ENCODE measurements around the gene GALNT2. TPM values are rescaled to one million over a fixed set of nuclear protein-coding genes. Genes with fewer than 3 reads are reported as not detected.
A peak's percentile ranks its signal among the peaks of the same experiment; 100 is the strongest.

Gene GALNT2
- polyA plus RNA-seq, 3 donors, result 19.6 to 25.6 (median 23.4) TPM

DNA sequence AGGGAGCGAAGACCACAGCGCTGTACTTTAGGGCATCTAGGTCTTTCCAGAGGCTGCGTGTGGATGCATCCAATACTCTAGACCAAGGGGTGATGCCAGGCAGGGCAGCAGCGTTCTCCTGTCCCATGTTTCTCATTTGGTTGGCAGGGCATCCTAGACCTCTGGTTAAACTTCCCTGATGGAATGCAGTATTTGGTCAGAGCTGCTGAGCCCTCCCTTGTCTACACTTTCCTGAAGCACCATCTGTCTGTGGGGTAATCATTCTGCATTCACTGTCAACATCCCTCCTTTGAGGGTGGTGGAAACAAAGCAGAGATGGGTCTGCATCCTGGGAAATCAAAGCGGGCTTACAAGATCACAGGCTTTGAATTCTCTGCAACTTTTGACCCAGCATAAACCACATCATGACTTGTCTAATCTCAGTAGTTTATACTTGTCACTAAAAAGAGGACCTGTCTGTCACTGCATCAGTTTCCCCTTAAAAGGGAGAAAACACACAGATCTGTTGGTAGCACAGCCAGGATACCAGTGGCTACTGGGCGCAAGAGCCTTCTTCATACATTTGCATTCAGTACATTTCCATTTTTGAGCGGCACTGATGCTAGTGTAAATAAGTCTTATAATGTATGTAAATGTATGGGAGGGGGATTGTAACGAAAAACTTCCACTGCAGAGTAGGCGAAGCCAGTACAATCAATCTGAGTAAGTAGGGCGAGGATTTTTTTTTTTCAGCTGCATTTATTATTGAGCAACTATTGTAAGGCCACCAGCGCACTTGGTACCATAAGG is 106.3 kb downstream of the GALNT2 start:
- Mint-ChIP-seq H3K4me3 (no peak overlapping the region), H3K9me3 (no peaks in the 10 kb centered on the region), H3K27me3 (ENCODE audit: low read depth in 3 of 3) (no peaks in the 10 kb centered on the region), H3K27ac (no peak overlapping the region), H3K4me1 (peaks cover 40% of the 10 kb centered on the region), H3K36me3 (peaks cover 7 to 12% of the 10 kb centered on the region in 2 donors)
- intact Hi-C loops (cut with micrococcal nuclease), result no loop called here
- H3K4me2 ChIP-seq (replicated peaks; ENCODE audit: extremely low read depth, low read length, poor library complexity, severe bottlenecking), result no peak overlapping the region
- H3K79me2 ChIP-seq (ENCODE audit: insufficient read depth, low read length), result peaks cover 77% of the 10 kb centered on the region
- TF ChIP-seq, protein P1, sequence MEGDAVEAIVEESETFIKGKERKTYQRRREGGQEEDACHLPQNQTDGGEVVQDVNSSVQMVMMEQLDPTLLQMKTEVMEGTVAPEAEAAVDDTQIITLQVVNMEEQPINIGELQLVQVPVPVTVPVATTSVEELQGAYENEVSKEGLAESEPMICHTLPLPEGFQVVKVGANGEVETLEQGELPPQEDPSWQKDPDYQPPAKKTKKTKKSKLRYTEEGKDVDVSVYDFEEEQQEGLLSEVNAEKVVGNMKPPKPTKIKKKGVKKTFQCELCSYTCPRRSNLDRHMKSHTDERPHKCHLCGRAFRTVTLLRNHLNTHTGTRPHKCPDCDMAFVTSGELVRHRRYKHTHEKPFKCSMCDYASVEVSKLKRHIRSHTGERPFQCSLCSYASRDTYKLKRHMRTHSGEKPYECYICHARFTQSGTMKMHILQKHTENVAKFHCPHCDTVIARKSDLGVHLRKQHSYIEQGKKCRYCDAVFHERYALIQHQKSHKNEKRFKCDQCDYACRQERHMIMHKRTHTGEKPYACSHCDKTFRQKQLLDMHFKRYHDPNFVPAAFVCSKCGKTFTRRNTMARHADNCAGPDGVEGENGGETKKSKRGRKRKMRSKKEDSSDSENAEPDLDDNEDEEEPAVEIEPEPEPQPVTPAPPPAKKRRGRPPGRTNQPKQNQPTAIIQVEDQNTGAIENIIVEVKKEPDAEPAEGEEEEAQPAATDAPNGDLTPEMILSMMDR (IDR thresholded peaks at IDR 0.05), result no peak
- H3K9ac ChIP-seq (ENCODE audit: insufficient read depth, low read length, poor library complexity, severe bottlenecking), result no peak overlapping the region
- peaks cover 0 to 7% of the 10 kb centered on the region in 2 donors for H3K36me3 ChIP-seq (replicated peaks in 1 of 2; ENCODE audit: control insufficient read depth in 1 of 2, insufficient read depth in 2 of 2, low read length in 2 of 2)
- H4K20me1 ChIP-seq (ENCODE audit: insufficient read depth, low read length), result peaks cover 19% of the 10 kb centered on the region
- peaks cover 15 to 26% of the 10 kb centered on the region in 2 donors for H3K4me1 ChIP-seq (ENCODE audit: control insufficient read depth in 1 of 2, insufficient read depth in 2 of 2, low read length in 2 of 2)
- no peak for DNase-seq
- no peaks in the 10 kb centered on the region for H3K27me3 ChIP-seq (ENCODE audit: control insufficient read depth in 2 of 2, insufficient read depth in 2 of 2, low read length in 2 of 2)
- no peaks in the 10 kb centered on the region for H3K9me3 ChIP-seq (replicated peaks in 1 of 2; ENCODE audit: control insufficient read depth in 1 of 2, insufficient read depth in 1 of 2, low read length in 2 of 2)
- H2AFZ ChIP-seq (ENCODE audit: insufficient read depth, low read depth, low read length, poor library complexity, severe bottlenecking), result no peak overlapping the region
- H3K27ac ChIP-seq (ENCODE audit: low read depth in 1 of 2, low read length in 2 of 2), result no peak overlapping the region
- WGBS (ENCODE audit: insufficient coverage), result 92% methylated on average over 6 of the region's 11 CpGs
- H3K4me3 ChIP-seq (replicated peaks in 1 of 3; ENCODE audit: low read depth in 2 of 3, low read length in 3 of 3), result no peak overlapping the region

DNA sequence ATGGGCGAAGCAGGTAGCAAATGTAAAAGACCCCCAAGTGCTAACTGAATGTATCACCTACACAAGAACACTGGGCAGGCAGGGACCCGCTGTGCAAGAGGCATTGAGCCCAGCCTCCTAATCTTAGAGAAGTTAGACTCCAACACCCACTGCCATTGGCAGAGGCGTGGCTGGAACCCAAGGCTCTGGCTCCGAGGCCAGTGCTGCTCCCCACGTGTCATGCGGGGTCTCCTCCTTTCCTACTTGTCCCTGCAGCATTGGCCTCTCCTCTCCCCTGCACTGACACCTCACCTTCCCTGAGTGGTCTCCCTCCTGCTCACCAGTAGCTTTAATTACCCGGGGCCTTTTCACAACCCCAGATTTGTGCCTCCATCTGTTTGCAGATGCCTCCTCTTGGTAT is 107.0 kb downstream of the GALNT2 start:
- Histone ChIP-seq H3K4me2 (replicated peaks; ENCODE audit: extremely low read depth, low read length, poor library complexity, severe bottlenecking) (no peak overlapping the region), H3K4me3 (replicated peaks in 1 of 3; ENCODE audit: low read depth in 2 of 3, low read length in 3 of 3) (no peak overlapping the region), H3K27ac (ENCODE audit: low read depth in 1 of 2, low read length in 2 of 2) (no peak overlapping the region), H3K79me2 (ENCODE audit: insufficient read depth, low read length) (peaks cover 70% of the 10 kb centered on the region), H2AFZ (ENCODE audit: insufficient read depth, low read depth, low read length, poor library complexity, severe bottlenecking) (no peak overlapping the region), H3K9ac (ENCODE audit: insufficient read depth, low read length, poor library complexity, severe bottlenecking) (no peak overlapping the region), H3K9me3 (replicated peaks in 1 of 2; ENCODE audit: control insufficient read depth in 1 of 2, insufficient read depth in 1 of 2, low read length in 2 of 2) (no peaks in the 10 kb centered on the region), H3K27me3 (ENCODE audit: control insufficient read depth in 2 of 2, insufficient read depth in 2 of 2, low read length in 2 of 2) (no peaks in the 10 kb centered on the region), H3K36me3 (replicated peaks in 1 of 2; ENCODE audit: control insufficient read depth in 1 of 2, insufficient read depth in 2 of 2, low read length in 2 of 2) (peaks cover 2 to 11% of the 10 kb centered on the region in 2 donors), H4K20me1 (ENCODE audit: insufficient read depth, low read length) (peaks cover 19% of the 10 kb centered on the region), H3K4me1 (ENCODE audit: control insufficient read depth in 1 of 2, insufficient read depth in 2 of 2, low read length in 2 of 2) (peaks cover 15 to 25% of the 10 kb centered on the region in 2 donors)
- H3K27me3 Mint-ChIP-seq (ENCODE audit: low read depth in 3 of 3), result no peaks in the 10 kb centered on the region
- DNase-seq, result no peak
- no peaks in the 10 kb centered on the region for H3K9me3 Mint-ChIP-seq
- peak overlapping the region in 1 of 7 donors; percentile 27 for H3K27ac Mint-ChIP-seq
- peaks cover 37% of the 10 kb centered on the region for H3K4me1 Mint-ChIP-seq
- WGBS (ENCODE audit: insufficient coverage), result 97% methylated on average over 5 of the region's 7 CpGs
- no peak overlapping the region for H3K4me3 Mint-ChIP-seq
- H3K36me3 Mint-ChIP-seq, result peaks cover 12 to 17% of the 10 kb centered on the region in 2 donors
- TF ChIP-seq, protein P1 (IDR thresholded peaks at IDR 0.05), result no peak
- intact Hi-C loops (cut with micrococcal nuclease), result no loop called here

Measured in CD14-positive monocyte (primary cell).